Peyer's patch (tissue), 4 donors: Measurements from ENCODE around the gene HOTAIR.

Experiments
- POLR2A ChIP-seq, 2 donors: fragments of 450-650 bp; IDR thresholded peaks; one replicate each; pipeline ENCODE4 v1.5.1; 2017; ENCODE audit warnings: antibody characterized with exemption in 2 of 2, mild to moderate bottlenecking in 2 of 2, moderate library complexity in 2 of 2
- TF ChIP-seq, protein P1 (sequence below), 6 experiments: fragments of 450-650 bp in 4 of 6; fragments of 200-600 bp in 2 of 6; sonication (generic) in 1 of 6; IDR thresholded peaks; one replicate each; pipeline ENCODE4 v1.5.1; 2017 to 2019; ENCODE audit warnings: antibody characterized with exemption in 6 of 6, mild to moderate bottlenecking in 3 of 6, moderate library complexity in 1 of 6

DNA sequence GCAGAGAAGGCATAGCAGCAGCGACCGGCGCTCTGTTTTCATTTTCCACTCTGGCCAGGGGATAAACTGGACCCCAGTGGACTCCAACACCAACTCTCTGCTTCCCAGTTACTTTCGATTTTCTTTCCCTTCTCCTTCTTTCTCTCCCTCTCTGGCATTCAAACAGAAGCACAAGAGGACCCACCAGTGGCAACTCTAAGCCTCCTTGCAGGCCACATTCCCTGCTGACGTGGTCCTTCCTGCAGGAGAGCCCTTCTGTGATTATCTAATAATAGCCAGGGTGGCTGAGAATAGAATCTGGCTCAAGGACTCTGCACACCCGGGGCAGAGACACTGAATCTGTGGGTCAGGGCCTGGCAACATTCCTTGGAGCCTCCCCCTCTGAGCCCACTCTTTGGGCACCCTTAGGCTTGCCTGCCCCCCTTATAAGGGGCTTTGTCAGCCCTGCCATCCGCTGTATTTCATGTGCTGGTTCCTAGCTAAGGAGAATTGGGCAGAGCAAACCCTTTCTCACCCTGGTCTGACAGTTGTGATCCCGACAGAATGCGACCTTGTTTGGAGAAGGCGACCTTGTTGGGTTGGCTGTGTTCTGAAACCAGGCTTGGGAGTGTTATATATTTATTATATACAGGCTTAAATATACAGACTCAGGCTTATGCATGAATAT is 45.3 kb upstream of the HOTAIR start:
- TF ChIP-seq, protein P1, sequence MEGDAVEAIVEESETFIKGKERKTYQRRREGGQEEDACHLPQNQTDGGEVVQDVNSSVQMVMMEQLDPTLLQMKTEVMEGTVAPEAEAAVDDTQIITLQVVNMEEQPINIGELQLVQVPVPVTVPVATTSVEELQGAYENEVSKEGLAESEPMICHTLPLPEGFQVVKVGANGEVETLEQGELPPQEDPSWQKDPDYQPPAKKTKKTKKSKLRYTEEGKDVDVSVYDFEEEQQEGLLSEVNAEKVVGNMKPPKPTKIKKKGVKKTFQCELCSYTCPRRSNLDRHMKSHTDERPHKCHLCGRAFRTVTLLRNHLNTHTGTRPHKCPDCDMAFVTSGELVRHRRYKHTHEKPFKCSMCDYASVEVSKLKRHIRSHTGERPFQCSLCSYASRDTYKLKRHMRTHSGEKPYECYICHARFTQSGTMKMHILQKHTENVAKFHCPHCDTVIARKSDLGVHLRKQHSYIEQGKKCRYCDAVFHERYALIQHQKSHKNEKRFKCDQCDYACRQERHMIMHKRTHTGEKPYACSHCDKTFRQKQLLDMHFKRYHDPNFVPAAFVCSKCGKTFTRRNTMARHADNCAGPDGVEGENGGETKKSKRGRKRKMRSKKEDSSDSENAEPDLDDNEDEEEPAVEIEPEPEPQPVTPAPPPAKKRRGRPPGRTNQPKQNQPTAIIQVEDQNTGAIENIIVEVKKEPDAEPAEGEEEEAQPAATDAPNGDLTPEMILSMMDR (IDR thresholded peaks at IDR 0.05): no peak
- no peak for TF ChIP-seq POLR2A (IDR thresholded peaks at IDR 0.05)
